HUES48 (cell line): ENCODE results near the gene GPR108.

Source experiments
- H3K27ac ChIP-seq: one replicate; pipeline ENCODE4 v1.7.0; 2013; ENCODE audit warnings: low read depth, low read length, inconsistent platforms
- H3K27me3 ChIP-seq: 2 replicates; pipeline ENCODE4 v1.6.1; 2013; ENCODE audit warnings: mild to moderate bottlenecking, low read length; ENCODE audit not compliant: control insufficient read depth, insufficient read depth
- H3K36me3 ChIP-seq: 2 replicates; pipeline ENCODE4 v1.6.1; 2013; ENCODE audit warnings: low read length; ENCODE audit not compliant: control insufficient read depth, insufficient read depth
- H3K4me1 ChIP-seq: 2 replicates; pipeline ENCODE4 v1.6.1; 2013; ENCODE audit warnings: mild to moderate bottlenecking, low read length; ENCODE audit not compliant: control insufficient read depth, insufficient read depth
- H3K4me3 ChIP-seq: 2 replicates; pipeline ENCODE4 v1.5.1; 2013; ENCODE audit warnings: mild to moderate bottlenecking, low read depth, low read length
- H3K9ac ChIP-seq: 2 replicates; pipeline ENCODE4 v1.6.1; 2013; ENCODE audit warnings: mild to moderate bottlenecking, low read depth, low read length, moderate library complexity
- H3K9me3 ChIP-seq: 2 replicates; pipeline ENCODE4 v1.6.1; 2013; ENCODE audit warnings: low read length; ENCODE audit not compliant: control insufficient read depth, insufficient read depth

Gene GPR108

GRCh38 chr19:6725513-6726231, 11.7 kb downstream of the GPR108 start:
- H3K9me3 ChIP-seq, result no peaks in the 10 kb centered on the region
- H3K4me1 ChIP-seq, result no peaks in the 10 kb centered on the region
- H3K4me3 ChIP-seq, result no peak overlapping the region
- no peak overlapping the region for H3K27ac ChIP-seq
- no peak overlapping the region for H3K9ac ChIP-seq
- no peaks in the 10 kb centered on the region for H3K36me3 ChIP-seq
- no peaks in the 10 kb centered on the region for H3K27me3 ChIP-seq

GRCh38 chr19:6724631-6725492, 12.5 kb downstream of the GPR108 start:
- Histone ChIP-seq H3K27ac (no peak overlapping the region), H3K36me3 (no peaks in the 10 kb centered on the region), H3K4me1 (no peaks in the 10 kb centered on the region), H3K27me3 (no peaks in the 10 kb centered on the region), H3K4me3 (no peak overlapping the region), H3K9ac (no peak overlapping the region), H3K9me3 (no peaks in the 10 kb centered on the region)

GRCh38 chr19:6723738-6724137, 13.6 kb downstream of the GPR108 start:
- Histone ChIP-seq H3K9ac (no peak overlapping the region), H3K4me3 (no peak overlapping the region), H3K4me1 (no peaks in the 10 kb centered on the region)

GRCh38 chr19:6723108-6723618, 14.2 kb downstream of the GPR108 start:
- H3K4me1 ChIP-seq, result no peaks in the 10 kb centered on the region
- no peaks in the 10 kb centered on the region for H3K9me3 ChIP-seq
- no peaks in the 10 kb centered on the region for H3K27me3 ChIP-seq
- H3K9ac ChIP-seq, result no peak overlapping the region
- no peaks in the 10 kb centered on the region for H3K36me3 ChIP-seq
- no peak overlapping the region for H3K4me3 ChIP-seq
- no peak overlapping the region for H3K27ac ChIP-seq

More at GRCh38 chr19:6723738-6724137, 13.6 kb downstream of the GPR108 start:
- H3K27ac ChIP-seq, result no peak overlapping the region
- H3K36me3 ChIP-seq, result no peaks in the 10 kb centered on the region
- no peaks in the 10 kb centered on the region for H3K27me3 ChIP-seq
- no peaks in the 10 kb centered on the region for H3K9me3 ChIP-seq

GRCh38 chr19:6721773-6722172, 15.6 kb downstream of the GPR108 start:
- Histone ChIP-seq H3K4me1 (no peaks in the 10 kb centered on the region), H3K9me3 (no peaks in the 10 kb centered on the region), H3K9ac (no peak overlapping the region), H3K27ac (no peak overlapping the region), H3K36me3 (no peaks in the 10 kb centered on the region), H3K27me3 (no peaks in the 10 kb centered on the region), H3K4me3 (no peak overlapping the region)

GRCh38 chr19:6721138-6721474, 16.3 kb downstream of the GPR108 start:
- H3K9ac ChIP-seq, result no peak overlapping the region
- H3K27ac ChIP-seq, result no peak overlapping the region

GRCh38 chr19:6720369-6721137, 16.8 kb downstream of the GPR108 start, which contains the start of gene C3:
C3 (minus strand) TSS chr19:6720650; CDS start chr19:6720589, 61 bp downstream.
- Histone ChIP-seq H3K27ac (no peak within 1 kb of the TSS), H3K4me1 (no peaks in the 10 kb centered on the region; the same call in 1 of the 2 replicates), H3K27me3 (no peaks in the 10 kb centered on the region), H3K4me3 (no peak within 1 kb of the TSS), H3K9ac (no peak within 1 kb of the TSS), H3K36me3 (no peaks in the 10 kb centered on the region), H3K9me3 (no peaks in the 10 kb centered on the region)

More at GRCh38 chr19:6721138-6721474, 16.3 kb downstream of the GPR108 start:
- Histone ChIP-seq H3K27me3 (no peaks in the 10 kb centered on the region), H3K9me3 (no peaks in the 10 kb centered on the region), H3K36me3 (no peaks in the 10 kb centered on the region), H3K4me3 (no peak overlapping the region), H3K4me1 (no peaks in the 10 kb centered on the region; the same call in 1 of the 2 replicates)

- Histone ChIP-seq H3K9me3 (no peaks in the 10 kb centered on the region), H3K4me1 (no peaks in the 10 kb centered on the region; the same call in 1 of the 2 replicates), H3K4me3 (no peak overlapping the region), H3K36me3 (no peaks in the 10 kb centered on the region), H3K27me3 (no peaks in the 10 kb centered on the region), H3K27ac (no peak overlapping the region), H3K9ac (no peak overlapping the region)
These were observed 17.4 kb downstream of the GPR108 start for GRCh38 chr19:6719992-6720368.

- no peak overlapping the region for H3K27ac ChIP-seq
- H3K9ac ChIP-seq, result no peak overlapping the region
- no peaks in the 10 kb centered on the region for H3K36me3 ChIP-seq
- H3K4me1 ChIP-seq, result no peaks in the 10 kb centered on the region; the same call in 1 of the 2 replicates
- H3K4me3 ChIP-seq, result no peak overlapping the region
- no peaks in the 10 kb centered on the region for H3K27me3 ChIP-seq
- H3K9me3 ChIP-seq, result no peaks in the 10 kb centered on the region
These were observed 17.9 kb downstream of the GPR108 start for GRCh38 chr19:6719540-6719861.

GRCh38 chr19:6718741-6719539, 18.4 kb downstream of the GPR108 start:
- Histone ChIP-seq H3K4me1 (no peaks in the 10 kb centered on the region; the same call in 1 of the 2 replicates), H3K27ac (no peak overlapping the region), H3K27me3 (no peaks in the 10 kb centered on the region), H3K9me3 (no peaks in the 10 kb centered on the region), H3K4me3 (no peak overlapping the region), H3K9ac (no peak overlapping the region), H3K36me3 (no peaks in the 10 kb centered on the region)
